OCI-LY7 (cell line): Measurements from ENCODE around the gene CTBP1. TPM values are rescaled to one million over a fixed set of nuclear protein-coding genes. Genes with fewer than 3 reads are reported as not detected.
A peak's percentile ranks its signal among the peaks of the same experiment; 100 is the strongest.

Source experiments
- BruUV-seq: library from RNA; stranded (reverse); fragments of 400-500 nt; replicated peaks from 2 replicates; lab custom pipeline; 2021; lab: Mats Ljungman, UMichigan
- CTCF ChIA-PET: fragments of 300-600 bp; sonication (Branson Sonifier 250); formaldehyde crosslinking; loops from one replicate; lab custom pipeline; 2022; ENCODE audit warnings: antibody characterized with exemption; ENCODE audit not compliant: unreplicated experiment; lab: Charles Lee
- POLR2A ChIA-PET: fragments of 300-600 bp; sonication (Branson Sonifier 250); formaldehyde crosslinking; loops from one replicate; lab custom pipeline; 2022; ENCODE audit warnings: antibody characterized with exemption; lab: Charles Lee
- DNase-seq: peaks from one replicate; pipeline ENCODE4 v3.0.0-alpha.2; 2015; ENCODE audit warnings: low spot score
- H2AFZ ChIP-seq: fragments of 200-600 bp; sonication (generic), shearing (Covaris generic); 2 replicates; pipeline ENCODE4 v1.6.1; 2014; ENCODE audit warnings: mild to moderate bottlenecking, antibody characterized with exemption, low read length, moderate library complexity
- H3K27ac ChIP-seq: fragments of 200-600 bp; sonication (generic); 2 replicates; pipeline ENCODE4 v1.5.1; 2014; ENCODE audit warnings: mixed run types, low read depth, mild to moderate bottlenecking, moderate library complexity, low read length, inconsistent platforms; ENCODE audit not compliant: poor library complexity, severe bottlenecking
- H3K36me3 ChIP-seq: fragments of 200-600 bp; sonication (generic); 2 replicates; pipeline ENCODE4 v1.6.1; 2014; ENCODE audit warnings: mild to moderate bottlenecking, antibody characterized with exemption, low read length, moderate library complexity, mixed read lengths; ENCODE audit not compliant: insufficient read depth
- H3K4me1 ChIP-seq: fragments of 200-600 bp; sonication (generic); 2 replicates; pipeline ENCODE4 v1.5.1; 2014; ENCODE audit warnings: mild to moderate bottlenecking, low read length; ENCODE audit not compliant: insufficient read depth, poor library complexity, severe bottlenecking
- H3K4me2 ChIP-seq: fragments of 200-600 bp; sonication (generic); 2 replicates; pipeline ENCODE4 v1.6.1; 2014; ENCODE audit warnings: mild to moderate bottlenecking, low read length
- H3K4me3 ChIP-seq: fragments of 200-600 bp; sonication (generic); 2 replicates; pipeline ENCODE4 v1.5.1; 2014; ENCODE audit warnings: mild to moderate bottlenecking, low read depth, low read length; ENCODE audit not compliant: poor library complexity, severe bottlenecking
- H3K79me2 ChIP-seq: fragments of 200-600 bp; sonication (generic); 2 replicates; pipeline ENCODE4 v1.6.1; 2016; ENCODE audit warnings: low read depth, mild to moderate bottlenecking, low read length, moderate library complexity, mixed read lengths; ENCODE audit not compliant: insufficient read depth
- H3K9me2 ChIP-seq: fragments of 200-600 bp; sonication (generic); 2 replicates; pipeline ENCODE4 v1.6.1; 2016; ENCODE audit warnings: mild to moderate bottlenecking, low read length, mixed read lengths; ENCODE audit not compliant: insufficient read depth
- H3K9me3 ChIP-seq: fragments of 200-600 bp; sonication (generic); 2 replicates; pipeline ENCODE4 v1.6.1; 2014; ENCODE audit warnings: mild to moderate bottlenecking, mixed run types, low read length, mixed read lengths
- H4K20me1 ChIP-seq: fragments of 200-600 bp; sonication (generic); 2 replicates; pipeline ENCODE4 v1.6.1; 2014; ENCODE audit warnings: mild to moderate bottlenecking, antibody characterized with exemption, low read length, moderate library complexity, mixed read lengths; ENCODE audit not compliant: insufficient read depth
- CTCF ChIP-seq: fragments of 200-600 bp; sonication (generic); conservative IDR thresholded peaks from 2 replicates; pipeline ENCODE4 v1.5.1; 2014; ENCODE audit warnings: mild to moderate bottlenecking, antibody characterized with exemption, low read length, moderate library complexity, mixed read lengths
- EZH2phosphoT487 ChIP-seq: fragments of 200-600 bp; sonication (generic); IDR thresholded peaks from 2 replicates; pipeline ENCODE4 v1.6.1; 2018; ENCODE audit warnings: low read depth, borderline replicate concordance, mild to moderate bottlenecking, mixed run types, antibody characterized with exemption, low read length, moderate library complexity, mixed read lengths
- intact Hi-C: fragments of 100-400 bp; cut with micrococcal nuclease; formaldehyde crosslinking; loops from one replicate; pipeline ENCODE4 v1.10.0; 2022; ENCODE audit not compliant: unreplicated experiment
- total RNA-seq, 2 experiments: library from RNA; depleted of rRNA in 1 of 2; stranded (reverse); fragments of >200 nt in 1 of 2; shearing (Covaris generic) in 1 of 2; gene quantifications; 2 replicates each; pipeline ENCODE4 v1.2.3, GENCODE V29; 2014 to 2022

The CTBP1 gene
- total RNA-seq, 2 experiments from 2014 or later, result 238 to 311 TPM

- intact Hi-C loops, result loop anchor here (1.0 to 2.0 kb wide), 4 partner anchors 18 to 500 kb away; no protein-coding TSS in a partner anchor
- Histone ChIP-seq H3K36me3 (peaks cover 58% of the 10 kb centered on the region), H3K4me3 (peak overlapping the region; percentile 62), H3K79me2 (peaks cover 17% of the 10 kb centered on the region; the same call in 1 of the 2 replicates), H4K20me1 (no peaks in the 10 kb centered on the region), H3K9me3 (no peaks in the 10 kb centered on the region), H3K4me2 (peak overlapping the region; percentile 87), H3K27ac (peak overlapping the region; percentile 99), H3K4me1 (peaks cover 77% of the 10 kb centered on the region), H3K9me2 (no peaks in the 10 kb centered on the region), H2AFZ (no peak overlapping the region)
- ChIA-PET POLR2A (interaction anchor here (0.6 kb wide), 2 partner anchors 15 to 83 kb away, joined by 3 to 4 read pairs; no protein-coding TSS in a partner anchor), CTCF (no interaction called here)
- DNase-seq, result peak; percentile 86
- TF ChIP-seq EZH2phosphoT487, result no peak
- TF ChIP-seq CTCF, result no peak
- BruUV-seq, result no TSS peak
Measured at GRCh38 chr4:1218634-1219565, 30.0 kb downstream of the CTBP1 start.

- H3K79me2 ChIP-seq, result peaks cover 17% of the 10 kb centered on the region; the same call in 1 of the 2 replicates
- peak overlapping the region; percentile 87 for H3K4me2 ChIP-seq
- intact Hi-C loops, result no loop called here
- TF ChIP-seq CTCF (no peak), EZH2phosphoT487 (no peak)
- no peaks in the 10 kb centered on the region for H3K9me2 ChIP-seq
- H4K20me1 ChIP-seq, result no peaks in the 10 kb centered on the region
- CTCF ChIA-PET, result no interaction called here
- DNase-seq, result no peak
- H3K36me3 ChIP-seq, result peaks cover 65% of the 10 kb centered on the region
- no peak overlapping the region for H2AFZ ChIP-seq
- no peaks in the 10 kb centered on the region for H3K9me3 ChIP-seq
- H3K4me1 ChIP-seq, result peaks cover 77% of the 10 kb centered on the region
- H3K4me3 ChIP-seq, result peak overlapping the region; percentile 52
- POLR2A ChIA-PET, result interaction anchor here (0.6 kb wide), 1 partner anchor 70 kb away, joined by 5 read pairs; no protein-coding TSS in a partner anchor
- no TSS peak for BruUV-seq
- peak overlapping the region; percentile 99 for H3K27ac ChIP-seq
Measured at GRCh38 chr4:1217366-1217765, 31.6 kb downstream of the CTBP1 start.
